Memory B cell (primary cell): ENCODE data around the gene CFAP68.
"Not testable (repeated sequence)": the region's sequence is repeated elsewhere in the genome, so short reads cannot be mapped to it uniquely, and the experiment has no call there.

Experiments used
- ATAC-seq: fragments of 150-1000 bp; cut with Tn5 transposase; 2 replicates; pipeline ENCODE4 v1.10.0; 2021; ENCODE audit warnings: low read depth, mild to moderate bottlenecking, moderate library complexity
- DNase-seq, 2 donors: peaks; one replicate each; pipeline ENCODE4 v3.0.0; 2022; ENCODE audit warnings: low spot score in 2 of 2
- H3K27ac Mint-ChIP-seq: one replicate; pipeline ENCODE4 v1.8.0; 2022; ENCODE audit warnings: mild to moderate bottlenecking, moderate library complexity, mixed read lengths
- H3K27me3 Mint-ChIP-seq: one replicate; pipeline ENCODE4 v1.8.0; 2022; ENCODE audit warnings: mixed read lengths
- H3K36me3 Mint-ChIP-seq: one replicate; pipeline ENCODE4 v1.8.0; 2022; ENCODE audit warnings: mild to moderate bottlenecking, mixed read lengths
- H3K4me1 Mint-ChIP-seq: one replicate; pipeline ENCODE4 v1.8.0; 2022; ENCODE audit warnings: mixed read lengths
- H3K4me3 Mint-ChIP-seq: one replicate; pipeline ENCODE4 v1.8.0; 2022; ENCODE audit warnings: mild to moderate bottlenecking, moderate library complexity, mixed read lengths
- H3K9me3 Mint-ChIP-seq: one replicate; pipeline ENCODE4 v1.8.0; 2022; ENCODE audit warnings: mixed read lengths

The CFAP68 gene

DNA sequence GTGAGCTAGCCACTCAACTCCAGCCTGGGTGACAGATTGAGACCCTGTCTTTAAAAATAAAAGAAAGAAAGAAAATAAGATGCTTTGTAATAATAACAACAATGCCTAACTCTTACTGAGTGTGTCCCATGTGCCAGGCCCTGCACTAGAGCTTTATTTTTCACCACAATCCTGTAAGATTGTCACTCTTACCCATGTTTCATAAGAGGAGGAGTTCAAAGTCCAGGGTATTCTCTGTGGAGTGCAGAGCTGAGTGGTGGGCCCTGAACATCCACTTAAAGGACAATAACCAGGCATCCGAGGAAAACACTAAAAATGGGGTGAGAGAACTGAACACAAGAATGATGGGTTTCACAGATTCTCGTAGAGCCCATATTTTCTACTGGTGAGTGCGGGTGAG is 38.4 kb downstream of the CFAP68 start:
- DNase-seq (no peak), ATAC-seq (no peak)
- peaks cover 19% of the 10 kb centered on the region for H3K27me3 Mint-ChIP-seq
- peaks cover 2% of the 10 kb centered on the region for H3K9me3 Mint-ChIP-seq
- H3K27ac Mint-ChIP-seq, result no peak overlapping the region
- peaks cover 5% of the 10 kb centered on the region for H3K4me1 Mint-ChIP-seq
- peaks cover 2% of the 10 kb centered on the region for H3K36me3 Mint-ChIP-seq
- no peak overlapping the region for H3K4me3 Mint-ChIP-seq

DNA sequence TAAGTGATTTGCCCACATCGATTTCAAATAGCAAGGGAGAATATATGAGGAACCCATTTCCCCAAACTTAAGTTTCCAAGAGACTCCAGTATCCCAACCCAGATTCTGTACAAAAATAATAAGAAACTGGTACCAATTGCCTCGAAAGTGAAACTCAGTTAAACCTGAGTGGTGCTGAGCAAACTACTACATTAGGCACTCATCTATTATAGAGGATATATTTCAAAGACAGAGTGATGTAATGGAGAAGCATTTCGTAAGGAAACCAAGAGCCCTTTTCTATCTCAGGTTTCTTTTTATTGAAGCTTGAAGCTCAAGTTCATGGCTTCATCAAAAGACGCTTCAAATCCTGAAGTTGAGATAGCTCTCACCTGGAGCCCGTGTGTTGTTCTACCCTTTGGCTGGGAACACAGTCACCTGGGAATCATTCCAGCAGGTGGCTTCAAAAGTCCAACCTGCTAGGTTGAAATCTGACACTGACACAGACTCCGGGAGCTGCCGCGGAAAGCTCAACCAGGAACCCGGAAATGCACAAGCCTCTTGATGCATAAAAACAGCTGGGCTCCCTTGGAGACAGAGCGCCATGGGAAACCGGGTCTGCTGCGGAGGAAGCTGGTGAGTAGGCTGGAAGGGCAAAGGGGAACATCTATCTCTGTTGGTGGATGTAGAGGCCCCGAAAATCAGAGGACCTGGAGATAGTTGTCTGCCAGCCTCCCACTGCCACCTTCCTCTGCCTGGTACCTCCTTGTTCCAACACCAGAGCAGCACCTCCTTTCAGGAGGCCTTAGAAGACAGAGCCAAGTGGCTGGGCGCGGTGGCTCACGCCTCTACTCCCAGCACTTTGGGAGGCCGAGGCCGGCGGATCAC is 39.3 kb downstream of the CFAP68 start, which contains the start of gene C11orf52:
Gene C11orf52, plus strand, starts transcription at position 524 of the 867 bp plus-strand sequence. Its CDS starts 60 bp downstream, at position 584.
- Mint-ChIP-seq H3K36me3 (no peaks in the 10 kb centered on the region), H3K4me3 (no peak within 1 kb of the TSS), H3K27ac (no peak within 1 kb of the TSS), H3K4me1 (no peaks in the 10 kb centered on the region), H3K9me3 (peaks cover 2% of the 10 kb centered on the region), H3K27me3 (peaks cover 12% of the 10 kb centered on the region)
- no peak for ATAC-seq
- no peak for DNase-seq

DNA sequence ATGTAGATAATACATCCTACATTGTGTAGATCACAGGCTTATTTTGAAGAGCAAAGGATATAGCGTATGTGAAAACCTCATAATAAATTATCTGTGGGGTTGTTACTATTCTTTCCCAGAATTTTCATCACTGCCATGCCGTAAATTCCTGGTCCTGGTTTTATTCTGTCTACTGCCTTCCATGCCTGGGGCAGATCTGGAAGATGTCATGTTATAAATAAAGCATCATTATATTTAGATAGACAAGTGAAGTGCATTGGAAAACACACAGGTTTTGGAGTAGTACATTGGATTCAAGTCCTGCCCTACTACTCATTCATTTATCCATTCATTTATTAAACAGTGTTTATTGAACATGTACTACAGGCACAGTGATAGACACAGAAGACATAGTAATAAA is 41.6 kb downstream of the CFAP68 start:
- ATAC-seq (no peak), DNase-seq (no peak)
- Mint-ChIP-seq H3K9me3 (peaks cover 2% of the 10 kb centered on the region), H3K27ac (no peak overlapping the region), H3K4me1 (peaks cover 1% of the 10 kb centered on the region), H3K36me3 (no peaks in the 10 kb centered on the region), H3K4me3 (no peak overlapping the region), H3K27me3 (peaks cover 10% of the 10 kb centered on the region)

DNA sequence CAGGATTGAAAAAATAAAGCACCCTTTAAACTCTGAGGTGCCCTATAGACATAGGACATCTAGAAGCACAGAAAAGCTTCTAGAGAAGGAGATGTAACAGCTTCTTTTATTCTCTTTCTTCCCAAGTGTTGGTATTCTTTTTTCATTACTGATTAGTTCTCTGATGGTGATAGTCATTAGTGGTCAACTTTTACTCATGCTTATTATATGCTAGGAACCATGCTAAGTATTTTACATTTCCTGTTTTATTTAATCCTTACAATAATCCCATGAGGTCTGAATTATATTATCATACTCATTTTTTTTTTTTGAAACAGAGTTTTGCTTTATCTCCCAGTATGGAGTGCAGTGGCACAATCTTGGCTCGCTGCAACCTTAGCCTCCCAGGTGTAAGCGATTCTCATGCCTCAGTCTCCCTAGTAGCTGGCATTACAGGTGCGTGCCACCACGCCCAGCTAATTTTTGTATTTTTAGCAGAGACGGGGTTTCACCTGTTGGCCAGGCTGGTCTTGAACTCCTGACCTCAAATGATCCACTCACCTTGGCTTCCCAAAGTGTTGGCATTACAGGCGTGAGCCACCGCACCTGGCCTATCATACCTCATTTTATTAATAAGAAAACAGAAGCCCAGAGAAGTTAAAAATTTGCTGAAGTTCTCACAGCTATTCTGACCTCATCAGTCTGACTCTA is 42.3 kb downstream of the CFAP68 start:
- Mint-ChIP-seq H3K27me3 (peaks cover 7% of the 10 kb centered on the region), H3K9me3 (peaks cover 2% of the 10 kb centered on the region), H3K27ac (no peak overlapping the region), H3K4me3 (no peak overlapping the region), H3K36me3 (no peaks in the 10 kb centered on the region), H3K4me1 (peaks cover 2% of the 10 kb centered on the region)
- no peak for ATAC-seq
- DNase-seq, result no peak

DNA sequence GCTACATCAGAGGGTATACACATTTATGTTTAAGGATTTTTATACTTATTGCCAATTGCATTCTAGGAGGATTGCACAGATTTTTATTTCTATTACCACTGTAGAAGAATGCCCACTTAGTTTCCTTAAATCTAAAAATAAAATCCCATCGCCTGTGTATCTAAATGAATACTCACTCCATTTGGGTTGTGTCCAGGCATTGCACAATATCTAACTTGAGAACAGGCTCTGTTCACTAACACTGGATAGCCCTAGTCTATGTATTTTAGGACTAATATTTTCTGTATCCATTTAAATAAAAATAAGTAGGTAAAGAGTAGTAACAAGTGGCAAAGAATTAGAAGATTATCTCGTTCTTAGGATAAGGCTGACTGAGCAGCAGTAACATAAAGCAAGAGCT is 43.5 kb downstream of the CFAP68 start:
- H3K27me3 Mint-ChIP-seq, result peaks cover 3% of the 10 kb centered on the region
- H3K27ac Mint-ChIP-seq, result no peak overlapping the region
- no peaks in the 10 kb centered on the region for H3K36me3 Mint-ChIP-seq
- ATAC-seq (no peak), DNase-seq (no peak)
- no peak overlapping the region for H3K4me3 Mint-ChIP-seq
- H3K9me3 Mint-ChIP-seq, result no peaks in the 10 kb centered on the region
- peaks cover 7% of the 10 kb centered on the region for H3K4me1 Mint-ChIP-seq

DNA sequence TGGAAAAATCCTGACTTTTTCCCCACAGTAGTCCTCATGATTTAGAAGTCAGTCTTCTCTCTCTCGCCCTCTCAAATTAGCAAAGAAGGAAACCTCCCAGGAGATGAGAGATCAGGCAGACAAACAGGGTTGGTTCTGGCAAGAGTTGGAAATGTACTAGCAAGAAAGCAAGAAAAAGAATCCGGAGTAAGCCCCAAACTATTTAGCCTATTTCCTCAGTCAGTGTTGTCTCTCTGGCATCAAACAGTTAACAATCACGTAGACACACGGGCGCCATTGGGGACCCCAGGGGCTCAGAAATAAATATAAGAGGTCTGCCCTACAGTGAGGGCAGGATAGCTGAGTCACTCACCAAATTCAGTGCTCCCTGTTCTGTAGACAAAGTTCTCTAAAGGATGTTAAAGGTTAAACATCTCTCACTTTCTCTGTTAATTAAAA is 44.0 kb downstream of the CFAP68 start:
- no peak for DNase-seq
- no peak for ATAC-seq

DNA sequence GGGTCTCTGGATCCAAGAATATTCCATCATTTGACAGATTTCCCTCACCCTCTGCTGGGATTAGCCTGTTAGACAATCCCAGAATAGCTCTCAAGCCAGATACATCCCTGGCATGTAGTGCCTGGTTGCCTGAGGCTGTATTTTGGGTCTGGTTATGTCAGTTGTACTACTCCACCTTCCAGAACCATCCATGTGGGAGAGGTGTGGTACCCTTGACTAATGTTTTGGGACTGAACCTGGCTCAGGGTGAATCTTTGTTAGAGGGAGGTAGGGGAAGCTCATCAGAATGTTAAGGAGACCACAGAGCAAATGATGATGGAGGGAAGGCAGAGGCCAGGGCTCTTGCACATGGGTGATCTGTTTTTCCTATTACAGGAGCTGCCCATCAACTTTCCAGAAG is 44.6 kb downstream of the CFAP68 start:
- Mint-ChIP-seq H3K27me3 (no peaks in the 10 kb centered on the region), H3K4me1 (peaks cover 7% of the 10 kb centered on the region), H3K36me3 (no peaks in the 10 kb centered on the region), H3K9me3 (no peaks in the 10 kb centered on the region), H3K27ac (no peak overlapping the region), H3K4me3 (no peak overlapping the region)
- no peak for DNase-seq
- no peak for ATAC-seq

More for the DNA sequence above, 44.0 kb downstream of the CFAP68 start:
- H3K27ac Mint-ChIP-seq, result no peak overlapping the region
- no peaks in the 10 kb centered on the region for H3K36me3 Mint-ChIP-seq
- no peaks in the 10 kb centered on the region for H3K27me3 Mint-ChIP-seq
- no peaks in the 10 kb centered on the region for H3K9me3 Mint-ChIP-seq
- no peak overlapping the region for H3K4me3 Mint-ChIP-seq
- H3K4me1 Mint-ChIP-seq, result peaks cover 7% of the 10 kb centered on the region

DNA sequence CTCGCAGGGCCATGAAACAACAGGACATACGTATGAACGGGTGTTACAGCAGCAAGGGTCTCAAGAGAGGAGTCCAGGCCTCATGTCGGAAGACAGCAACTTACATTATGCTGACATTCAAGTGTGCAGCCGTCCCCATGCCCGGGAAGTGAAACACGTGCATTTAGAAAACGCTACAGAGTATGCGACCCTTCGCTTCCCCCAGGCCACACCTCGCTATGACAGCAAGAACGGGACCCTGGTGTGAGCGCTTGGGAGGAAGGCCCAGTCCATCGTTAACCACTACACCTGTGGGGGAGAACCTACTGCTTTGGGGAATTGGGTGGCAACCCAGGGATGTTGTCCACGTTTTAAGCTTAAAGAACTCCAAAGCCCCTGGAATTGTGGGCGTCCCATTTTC is 46.6 kb downstream of the CFAP68 start:
- Mint-ChIP-seq H3K36me3 (no peaks in the 10 kb centered on the region), H3K4me3 (peak overlapping the region; percentile 61), H3K27ac (peak overlapping the region; percentile 95), H3K9me3 (no peaks in the 10 kb centered on the region), H3K4me1 (peaks cover 7% of the 10 kb centered on the region), H3K27me3 (no peaks in the 10 kb centered on the region)
- DNase-seq, result no peak
- ATAC-seq, result no peak

DNA sequence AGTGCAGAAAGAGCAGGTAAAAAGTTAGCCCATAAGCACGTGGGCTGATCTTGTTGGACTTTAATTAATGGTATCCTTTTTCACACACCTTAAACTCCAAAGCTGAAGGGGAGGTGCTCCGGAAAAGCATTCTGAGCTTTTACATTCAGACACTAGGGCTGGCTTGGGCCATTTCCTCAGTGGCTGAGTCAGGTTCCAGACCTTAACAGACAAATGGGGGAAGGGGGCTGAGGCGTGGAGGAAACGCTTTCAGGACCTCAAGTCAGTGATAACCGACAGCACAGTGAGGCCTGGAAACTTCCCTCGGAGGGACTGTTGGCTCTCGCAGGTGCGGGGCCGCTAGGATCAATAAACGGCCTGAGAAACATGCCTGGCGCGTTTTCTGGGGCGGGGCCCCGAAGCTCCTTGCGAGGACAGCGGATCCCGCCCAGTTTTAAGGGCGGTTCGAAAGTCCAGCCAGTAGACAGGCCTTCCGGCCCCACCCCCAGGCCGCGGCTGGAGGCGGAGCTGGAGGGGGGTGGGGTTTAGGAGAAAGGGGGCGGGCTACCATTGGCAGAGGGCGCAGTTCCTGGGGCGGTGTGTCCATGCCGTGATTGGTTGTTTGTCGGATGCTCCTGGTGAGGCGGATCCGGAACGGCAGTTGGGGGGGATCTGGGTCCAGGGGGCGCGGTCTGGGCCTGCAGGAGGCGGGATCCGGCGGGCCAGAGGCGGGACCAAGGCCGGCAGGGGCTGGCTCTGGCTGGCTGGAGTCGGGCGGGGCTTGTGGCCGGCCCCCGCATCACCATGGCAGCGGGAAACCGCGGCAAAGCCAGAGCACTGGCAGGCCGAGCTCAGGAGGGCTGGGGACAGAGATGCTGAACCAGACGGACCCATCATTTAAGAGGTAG is 47.4 kb downstream of the CFAP68 start:
- H3K4me3 Mint-ChIP-seq, result peak overlapping the region; percentile 89
- H3K27me3 Mint-ChIP-seq, result no peaks in the 10 kb centered on the region
- H3K27ac Mint-ChIP-seq, result peak overlapping the region; percentile 95
- peak; percentile 94 to 98 for DNase-seq
- H3K9me3 Mint-ChIP-seq, result no peaks in the 10 kb centered on the region
- no peaks in the 10 kb centered on the region for H3K36me3 Mint-ChIP-seq
- peaks cover 7% of the 10 kb centered on the region for H3K4me1 Mint-ChIP-seq
- ATAC-seq, result peak; percentile 84

DNA sequence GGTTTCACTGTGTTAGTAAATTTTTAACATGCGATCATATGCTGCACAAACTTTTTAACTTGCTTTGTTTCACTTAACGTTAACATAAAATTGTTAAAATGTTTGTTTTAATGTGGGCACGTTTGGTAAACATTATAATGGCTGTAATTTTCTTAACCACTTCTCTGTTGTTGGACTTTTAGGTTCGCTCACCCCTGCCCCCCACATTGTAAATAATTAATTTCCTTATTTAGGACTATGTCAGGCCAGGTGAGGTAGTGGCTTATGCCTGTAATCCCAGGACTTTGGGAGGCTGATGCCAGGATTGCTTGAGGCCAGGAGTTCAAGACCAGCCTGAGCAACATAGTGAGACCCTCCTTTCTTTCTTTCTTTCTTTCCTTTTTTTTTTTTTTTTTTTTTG is 51.1 kb downstream of the CFAP68 start:
- no peak overlapping the region for H3K4me3 Mint-ChIP-seq
- peaks cover 3% of the 10 kb centered on the region for H3K27me3 Mint-ChIP-seq
- no peaks in the 10 kb centered on the region for H3K36me3 Mint-ChIP-seq
- ATAC-seq (no peak), DNase-seq (no peak)
- no peak overlapping the region for H3K27ac Mint-ChIP-seq
- H3K4me1 Mint-ChIP-seq, result peaks cover 10% of the 10 kb centered on the region
- no peaks in the 10 kb centered on the region for H3K9me3 Mint-ChIP-seq

DNA sequence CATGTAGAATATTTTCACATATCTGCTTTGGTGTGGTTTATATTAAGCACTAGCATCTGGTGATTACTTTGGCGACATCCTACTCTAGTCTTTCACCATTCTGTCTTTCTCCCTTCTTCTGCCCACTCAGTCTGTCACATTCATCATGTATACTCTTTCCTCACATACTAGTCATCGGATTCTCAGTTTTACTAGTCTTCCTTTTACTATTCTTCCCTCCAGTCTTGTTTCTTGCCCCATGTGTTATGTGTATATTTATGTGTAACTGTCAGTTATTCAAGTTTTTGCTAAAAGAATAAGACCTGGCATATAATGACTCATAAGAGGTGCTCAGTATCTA is 53.2 kb downstream of the CFAP68 start:
- ATAC-seq (no peak), DNase-seq (no peak)
- H3K27me3 Mint-ChIP-seq, result peaks cover 4% of the 10 kb centered on the region
- peaks cover 7% of the 10 kb centered on the region for H3K4me1 Mint-ChIP-seq
- H3K36me3 Mint-ChIP-seq, result no peaks in the 10 kb centered on the region
- no peak overlapping the region for H3K27ac Mint-ChIP-seq
- peak overlapping the region; percentile 30 for H3K4me3 Mint-ChIP-seq
- H3K9me3 Mint-ChIP-seq, result no peaks in the 10 kb centered on the region

DNA sequence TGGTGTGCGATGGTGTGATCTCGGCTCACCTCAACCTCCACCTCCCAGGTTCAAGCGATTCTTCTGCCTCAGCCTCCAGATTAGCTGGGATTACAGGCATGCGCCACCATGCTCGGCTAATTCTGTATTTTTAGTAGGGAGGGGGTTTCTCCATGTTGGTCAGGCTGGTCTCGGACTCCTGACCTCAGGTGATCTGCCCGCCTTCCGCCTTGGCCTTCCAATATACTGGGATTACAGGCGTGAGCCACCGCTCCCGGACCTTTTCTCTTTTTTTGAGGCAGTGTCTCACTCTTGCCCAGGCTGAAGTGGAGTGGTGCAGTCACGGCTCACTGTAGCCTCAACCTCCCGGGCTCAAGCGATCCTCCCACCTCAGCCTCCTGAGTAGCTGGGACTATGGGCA is 53.8 kb downstream of the CFAP68 start:
- ATAC-seq, H3K36me3 Mint-ChIP-seq, H3K4me3 Mint-ChIP-seq, H3K27ac Mint-ChIP-seq, H3K27me3 Mint-ChIP-seq, DNase-seq, H3K9me3 Mint-ChIP-seq: not testable (repeated sequence)
- peaks cover 11% of the 10 kb centered on the region for H3K4me1 Mint-ChIP-seq

DNA sequence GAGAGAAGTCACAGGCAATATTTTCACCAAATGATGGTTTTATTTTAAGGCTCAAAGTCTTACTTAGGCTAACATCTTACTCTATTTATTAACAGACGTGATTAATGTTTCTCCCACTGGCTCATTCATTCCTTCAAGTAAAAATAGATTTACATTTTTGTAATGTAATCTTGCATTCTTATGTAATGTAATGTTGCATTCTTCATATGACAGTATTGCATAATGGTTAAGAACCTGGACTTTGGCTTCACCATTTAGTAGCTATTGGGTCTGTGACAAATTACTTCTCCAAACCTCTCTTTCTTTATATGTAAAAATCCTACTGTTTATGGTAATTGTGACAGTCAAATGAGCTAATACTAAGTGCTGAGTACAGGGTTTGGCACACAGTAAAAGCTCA is 54.5 kb downstream of the CFAP68 start:
- Mint-ChIP-seq H3K27ac (no peak overlapping the region), H3K9me3 (no peaks in the 10 kb centered on the region), H3K4me1 (peaks cover 18% of the 10 kb centered on the region), H3K36me3 (no peaks in the 10 kb centered on the region), H3K27me3 (peaks cover 4% of the 10 kb centered on the region), H3K4me3 (no peak overlapping the region)
- DNase-seq, result no peak
- no peak for ATAC-seq

DNA sequence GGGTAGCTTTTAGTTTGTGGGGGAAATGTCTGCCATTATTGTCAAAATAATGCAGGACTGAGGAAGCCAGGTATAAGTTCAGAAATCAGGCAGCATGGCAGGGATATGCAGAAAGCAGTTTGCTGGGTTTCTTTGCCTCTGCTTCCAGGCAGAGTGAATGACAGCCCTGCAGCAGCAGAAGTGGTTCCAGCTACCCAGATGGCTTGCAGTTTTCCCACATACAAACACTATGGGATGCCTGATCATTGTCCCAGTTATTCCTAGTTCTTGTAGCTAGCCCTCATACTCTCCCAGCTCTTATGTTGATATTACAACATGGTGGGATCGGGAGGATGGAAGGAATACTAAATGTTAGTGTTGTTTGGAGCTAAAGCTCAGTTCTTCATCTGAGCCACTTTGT is 55.0 kb downstream of the CFAP68 start:
- Mint-ChIP-seq H3K27ac (no peak overlapping the region), H3K36me3 (no peaks in the 10 kb centered on the region)
- no peak for DNase-seq

More for the DNA sequence above, 55.0 kb downstream of the CFAP68 start:
- peaks cover 4% of the 10 kb centered on the region for H3K27me3 Mint-ChIP-seq
- ATAC-seq, result no peak
- H3K9me3 Mint-ChIP-seq, result no peaks in the 10 kb centered on the region
- H3K4me3 Mint-ChIP-seq, result no peak overlapping the region
- peaks cover 20% of the 10 kb centered on the region for H3K4me1 Mint-ChIP-seq
